HepG2 (cell line): ENCODE measurements around the gene ZNF554. TPM values are rescaled to one million over a fixed set of nuclear protein-coding genes. Genes with fewer than 3 reads are reported as not detected.

Experiments
- AGO1 ChIP-seq: fragments of 200-400 bp; formaldehyde crosslinking; IDR thresholded peaks from 2 replicates; pipeline ENCODE4 v1.6.1; 2017; ENCODE audit warnings: mild to moderate bottlenecking, low read depth, low read length, moderate library complexity; ENCODE audit not compliant: poor library complexity, severe bottlenecking
- AGO2 ChIP-seq: fragments of 200-400 bp; formaldehyde crosslinking; optimal IDR thresholded peaks from 2 replicates; pipeline ENCODE3; 2017; ENCODE audit warnings: mild to moderate bottlenecking, low read depth, low read length, moderate library complexity
- EHMT2 ChIP-seq: fragments of 200-600 bp; sonication (generic); IDR thresholded peaks from 2 replicates; pipeline ENCODE4 v1.7.0; 2017; ENCODE audit warnings: antibody characterized with exemption, low read depth, low read length, borderline replicate concordance
- NFATC3 ChIP-seq: sonication (generic); formaldehyde crosslinking; IDR thresholded peaks from 2 replicates; pipeline ENCODE4 v1.5.1; 2020; ENCODE audit warnings: mild to moderate bottlenecking, missing genetic modification reagents
- ZBTB3 ChIP-seq: sonication (generic); formaldehyde crosslinking; IDR thresholded peaks from 2 replicates; pipeline ENCODE4 v1.4.0; 2020; ENCODE audit warnings: low read depth, mild to moderate bottlenecking, moderate library complexity, missing genetic modification reagents, borderline replicate concordance
- ZFY ChIP-seq: sonication (generic); formaldehyde crosslinking; IDR thresholded peaks from 2 replicates; pipeline ENCODE4 v1.4.0; 2020; ENCODE audit warnings: missing genetic modification reagents
- ZNF724P ChIP-seq: sonication (generic); formaldehyde crosslinking; IDR thresholded peaks from 2 replicates; pipeline ENCODE4 v1.8.0; 2022; ENCODE audit warnings: missing genetic modification reagents, borderline replicate concordance
- ZNF776 ChIP-seq: sonication (generic); formaldehyde crosslinking; IDR thresholded peaks from 2 replicates; pipeline ENCODE4 v1.4.0; 2020; ENCODE audit warnings: mild to moderate bottlenecking, missing genetic modification reagents
- polyA plus RNA-seq, 8 experiments: library from polyadenylated mRNA; depleted of rRNA in 3 of 8; stranded (reverse) in 7 of 8; unstranded in 1 of 8; fragments of >200 nt; fragmentation: Illumina TruSeq in 4 of 8; extraction: Trizol in 4 of 8; gene quantifications; 2 replicates each; pipeline versions ENCODE4 v1.2.1 to v1.2.3, GENCODE V29; 2011 to 2016; ENCODE audit warnings: low read depth in 4 of 8, missing spikeins in 1 of 8, mixed read lengths in 1 of 8; ENCODE audit not compliant: insufficient read depth in 1 of 8
- total RNA-seq, 5 experiments: library from RNA; depleted of rRNA; stranded (reverse); fragments of >200 nt; fragmentation: Illumina TruSeq; extraction: Trizol; gene quantifications; 2 replicates each; pipeline ENCODE4 v1.2.3, GENCODE V29; 2016; ENCODE audit warnings: low read depth in 1 of 5
- TF ChIP-seq, protein P1 (sequence below): sonication (generic); formaldehyde crosslinking; IDR thresholded peaks from 2 replicates; pipeline ENCODE4 v1.5.0; 2020; ENCODE audit warnings: mild to moderate bottlenecking, missing genetic modification reagents, borderline replicate concordance
- TF ChIP-seq, protein P2 (sequence below): fragments of 450-650 bp; IDR thresholded peaks from 2 replicates; pipeline ENCODE4 v1.6.1; 2017; ENCODE audit warnings: mild to moderate bottlenecking
- TF ChIP-seq, protein P3 (sequence below): sonication (generic); formaldehyde crosslinking; IDR thresholded peaks from 2 replicates; pipeline ENCODE4 v1.8.0; 2022; ENCODE audit warnings: mild to moderate bottlenecking, missing genetic modification reagents; ENCODE audit not compliant: insufficient replicate concordance

Gene ZNF554
- total and polyA plus RNA-seq, 2 of the 13 experiments (the other 11 are each of a cell fraction or from before 2014, with no cell fraction given): 2.2 to 2.7 TPM

- TF ChIP-seq, protein P1, sequence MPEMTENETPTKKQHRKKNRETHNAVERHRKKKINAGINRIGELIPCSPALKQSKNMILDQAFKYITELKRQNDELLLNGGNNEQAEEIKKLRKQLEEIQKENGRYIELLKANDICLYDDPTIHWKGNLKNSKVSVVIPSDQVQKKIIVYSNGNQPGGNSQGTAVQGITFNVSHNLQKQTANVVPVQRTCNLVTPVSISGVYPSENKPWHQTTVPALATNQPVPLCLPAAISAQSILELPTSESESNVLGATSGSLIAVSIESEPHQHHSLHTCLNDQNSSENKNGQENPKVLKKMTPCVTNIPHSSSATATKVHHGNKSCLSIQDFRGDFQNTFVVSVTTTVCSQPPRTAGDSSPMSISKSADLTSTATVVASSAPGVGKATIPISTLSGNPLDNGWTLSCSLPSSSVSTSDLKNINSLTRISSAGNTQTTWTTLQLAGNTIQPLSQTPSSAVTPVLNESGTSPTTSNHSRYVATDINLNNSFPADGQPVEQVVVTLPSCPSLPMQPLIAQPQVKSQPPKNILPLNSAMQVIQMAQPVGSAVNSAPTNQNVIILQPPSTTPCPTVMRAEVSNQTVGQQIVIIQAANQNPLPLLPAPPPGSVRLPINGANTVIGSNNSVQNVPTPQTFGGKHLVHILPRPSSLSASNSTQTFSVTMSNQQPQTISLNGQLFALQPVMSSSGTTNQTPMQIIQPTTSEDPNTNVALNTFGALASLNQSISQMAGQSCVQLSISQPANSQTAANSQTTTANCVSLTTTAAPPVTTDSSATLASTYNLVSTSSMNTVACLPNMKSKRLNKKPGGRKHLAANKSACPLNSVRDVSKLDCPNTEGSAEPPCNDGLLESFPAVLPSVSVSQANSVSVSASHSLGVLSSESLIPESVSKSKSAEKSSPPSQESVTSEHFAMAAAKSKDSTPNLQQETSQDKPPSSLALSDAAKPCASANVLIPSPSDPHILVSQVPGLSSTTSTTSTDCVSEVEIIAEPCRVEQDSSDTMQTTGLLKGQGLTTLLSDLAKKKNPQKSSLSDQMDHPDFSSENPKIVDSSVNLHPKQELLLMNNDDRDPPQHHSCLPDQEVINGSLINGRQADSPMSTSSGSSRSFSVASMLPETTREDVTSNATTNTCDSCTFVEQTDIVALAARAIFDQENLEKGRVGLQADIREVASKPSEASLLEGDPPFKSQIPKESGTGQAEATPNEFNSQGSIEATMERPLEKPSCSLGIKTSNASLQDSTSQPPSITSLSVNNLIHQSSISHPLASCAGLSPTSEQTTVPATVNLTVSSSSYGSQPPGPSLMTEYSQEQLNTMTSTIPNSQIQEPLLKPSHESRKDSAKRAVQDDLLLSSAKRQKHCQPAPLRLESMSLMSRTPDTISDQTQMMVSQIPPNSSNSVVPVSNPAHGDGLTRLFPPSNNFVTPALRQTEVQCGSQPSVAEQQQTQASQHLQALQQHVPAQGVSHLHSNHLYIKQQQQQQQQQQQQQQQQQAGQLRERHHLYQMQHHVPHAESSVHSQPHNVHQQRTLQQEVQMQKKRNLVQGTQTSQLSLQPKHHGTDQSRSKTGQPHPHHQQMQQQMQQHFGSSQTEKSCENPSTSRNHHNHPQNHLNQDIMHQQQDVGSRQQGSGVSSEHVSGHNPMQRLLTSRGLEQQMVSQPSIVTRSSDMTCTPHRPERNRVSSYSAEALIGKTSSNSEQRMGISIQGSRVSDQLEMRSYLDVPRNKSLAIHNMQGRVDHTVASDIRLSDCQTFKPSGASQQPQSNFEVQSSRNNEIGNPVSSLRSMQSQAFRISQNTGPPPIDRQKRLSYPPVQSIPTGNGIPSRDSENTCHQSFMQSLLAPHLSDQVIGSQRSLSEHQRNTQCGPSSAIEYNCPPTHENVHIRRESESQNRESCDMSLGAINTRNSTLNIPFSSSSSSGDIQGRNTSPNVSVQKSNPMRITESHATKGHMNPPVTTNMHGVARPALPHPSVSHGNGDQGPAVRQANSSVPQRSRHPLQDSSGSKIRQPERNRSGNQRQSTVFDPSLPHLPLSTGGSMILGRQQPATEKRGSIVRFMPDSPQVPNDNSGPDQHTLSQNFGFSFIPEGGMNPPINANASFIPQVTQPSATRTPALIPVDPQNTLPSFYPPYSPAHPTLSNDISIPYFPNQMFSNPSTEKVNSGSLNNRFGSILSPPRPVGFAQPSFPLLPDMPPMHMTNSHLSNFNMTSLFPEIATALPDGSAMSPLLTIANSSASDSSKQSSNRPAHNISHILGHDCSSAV (CRISPR knock-in tag): no peak
- no peak for TF ChIP-seq ZNF776 (CRISPR knock-in tag)
- TF ChIP-seq ZFY (CRISPR knock-in tag): peak; percentile 87
- TF ChIP-seq ZNF724P (CRISPR knock-in tag): no peak
- TF ChIP-seq, protein P2, sequence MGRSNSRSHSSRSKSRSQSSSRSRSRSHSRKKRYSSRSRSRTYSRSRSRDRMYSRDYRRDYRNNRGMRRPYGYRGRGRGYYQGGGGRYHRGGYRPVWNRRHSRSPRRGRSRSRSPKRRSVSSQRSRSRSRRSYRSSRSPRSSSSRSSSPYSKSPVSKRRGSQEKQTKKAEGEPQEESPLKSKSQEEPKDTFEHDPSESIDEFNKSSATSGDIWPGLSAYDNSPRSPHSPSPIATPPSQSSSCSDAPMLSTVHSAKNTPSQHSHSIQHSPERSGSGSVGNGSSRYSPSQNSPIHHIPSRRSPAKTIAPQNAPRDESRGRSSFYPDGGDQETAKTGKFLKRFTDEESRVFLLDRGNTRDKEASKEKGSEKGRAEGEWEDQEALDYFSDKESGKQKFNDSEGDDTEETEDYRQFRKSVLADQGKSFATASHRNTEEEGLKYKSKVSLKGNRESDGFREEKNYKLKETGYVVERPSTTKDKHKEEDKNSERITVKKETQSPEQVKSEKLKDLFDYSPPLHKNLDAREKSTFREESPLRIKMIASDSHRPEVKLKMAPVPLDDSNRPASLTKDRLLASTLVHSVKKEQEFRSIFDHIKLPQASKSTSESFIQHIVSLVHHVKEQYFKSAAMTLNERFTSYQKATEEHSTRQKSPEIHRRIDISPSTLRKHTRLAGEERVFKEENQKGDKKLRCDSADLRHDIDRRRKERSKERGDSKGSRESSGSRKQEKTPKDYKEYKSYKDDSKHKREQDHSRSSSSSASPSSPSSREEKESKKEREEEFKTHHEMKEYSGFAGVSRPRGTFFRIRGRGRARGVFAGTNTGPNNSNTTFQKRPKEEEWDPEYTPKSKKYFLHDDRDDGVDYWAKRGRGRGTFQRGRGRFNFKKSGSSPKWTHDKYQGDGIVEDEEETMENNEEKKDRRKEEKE: no peak
- 0 out of 2 replicates have a peak, but pooled peaks have one; percentile 28 for TF ChIP-seq ZBTB3 (CRISPR knock-in tag)
- TF ChIP-seq, protein P3, sequence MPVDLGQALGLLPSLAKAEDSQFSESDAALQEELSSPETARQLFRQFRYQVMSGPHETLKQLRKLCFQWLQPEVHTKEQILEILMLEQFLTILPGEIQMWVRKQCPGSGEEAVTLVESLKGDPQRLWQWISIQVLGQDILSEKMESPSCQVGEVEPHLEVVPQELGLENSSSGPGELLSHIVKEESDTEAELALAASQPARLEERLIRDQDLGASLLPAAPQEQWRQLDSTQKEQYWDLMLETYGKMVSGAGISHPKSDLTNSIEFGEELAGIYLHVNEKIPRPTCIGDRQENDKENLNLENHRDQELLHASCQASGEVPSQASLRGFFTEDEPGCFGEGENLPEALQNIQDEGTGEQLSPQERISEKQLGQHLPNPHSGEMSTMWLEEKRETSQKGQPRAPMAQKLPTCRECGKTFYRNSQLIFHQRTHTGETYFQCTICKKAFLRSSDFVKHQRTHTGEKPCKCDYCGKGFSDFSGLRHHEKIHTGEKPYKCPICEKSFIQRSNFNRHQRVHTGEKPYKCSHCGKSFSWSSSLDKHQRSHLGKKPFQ (CRISPR knock-in tag): no peak
- peak; percentile 64 for TF ChIP-seq AGO1
- no peak for TF ChIP-seq AGO2
- no peak for TF ChIP-seq EHMT2
- no peak for TF ChIP-seq NFATC3
Measured at GRCh38 chr19:2819540-2820111, at the start of gene ZNF554 (continued).
